Keratinocyte (primary cell): ENCODE results near the gene PLPP4. TPM values are rescaled to one million over a fixed set of nuclear protein-coding genes. Genes with fewer than 3 reads are reported as not detected.

Experiments used
- DNase-seq: peaks from one replicate; pipeline ENCODE4 v3.0.0-alpha.2; 2011; ENCODE audit warnings: low read depth, missing footprints, low spot score
- FAIRE-seq: peaks from 2 replicates; lab custom pipeline; 2011; peaks lifted over from hg19 to GRCh38; lab: Jason Lieb, UNC
- H2AFZ ChIP-seq: 2 replicates; pipeline ENCODE4 v1.6.0; 2012; ENCODE audit warnings: low read length, control low read depth, inconsistent platforms; ENCODE audit not compliant: control insufficient read depth
- H3K27ac ChIP-seq: 2 replicates; pipeline ENCODE4 v1.5.1; 2011; ENCODE audit warnings: low read length; ENCODE audit not compliant: control insufficient read depth, insufficient read depth
- H3K27me3 ChIP-seq: 3 replicates; pipeline ENCODE4 v1.6.0; 2011; ENCODE audit warnings: low read length; ENCODE audit not compliant: control insufficient read depth, insufficient read depth; ENCODE audit errors: extremely low read depth
- H3K36me3 ChIP-seq, 2 experiments: 2 replicates in 1 of 2; 3 replicates in 1 of 2; pipeline ENCODE4 v1.5.1; 2011; ENCODE audit warnings: low read length in 2 of 2, mild to moderate bottlenecking in 1 of 2; ENCODE audit not compliant: control insufficient read depth in 2 of 2, insufficient read depth in 2 of 2; ENCODE audit errors: extremely low read depth in 1 of 2
- H3K4me1 ChIP-seq: 3 replicates; pipeline ENCODE4 v1.5.1; 2011; ENCODE audit warnings: low read length; ENCODE audit not compliant: control insufficient read depth, insufficient read depth; ENCODE audit errors: extremely low read depth
- H3K4me2 ChIP-seq: 3 replicates; pipeline ENCODE4 v1.6.0; 2011; ENCODE audit warnings: low read depth, low read length; ENCODE audit not compliant: control insufficient read depth, insufficient read depth; ENCODE audit errors: extremely low read depth
- H3K4me3 ChIP-seq, 3 experiments: fragments of 200-600 bp in 1 of 3; sonication (generic) in 1 of 3; 2 replicates in 2 of 3; 3 replicates in 1 of 3; pipeline ENCODE4 v1.5.1; 2011 to 2016; ENCODE audit warnings: low read length in 3 of 3, mild to moderate bottlenecking in 3 of 3, control low read depth in 2 of 3, inconsistent platforms in 1 of 3, low read depth in 1 of 3, mixed read lengths in 1 of 3, mixed run types in 1 of 3, moderate library complexity in 1 of 3; ENCODE audit not compliant: control insufficient read depth in 2 of 3, insufficient read depth in 2 of 3; ENCODE audit errors: extremely low read depth in 1 of 3
- H3K79me2 ChIP-seq: 2 replicates; pipeline ENCODE4 v1.6.0; 2012; ENCODE audit warnings: low read length; ENCODE audit not compliant: control insufficient read depth, insufficient read depth
- H3K9ac ChIP-seq: 3 replicates; pipeline ENCODE4 v1.6.0; 2011; ENCODE audit warnings: low read length; ENCODE audit not compliant: control insufficient read depth, insufficient read depth; ENCODE audit errors: extremely low read depth
- H3K9me1 ChIP-seq: 3 replicates; pipeline ENCODE4 v1.6.0; 2011; ENCODE audit warnings: low read length; ENCODE audit not compliant: control insufficient read depth, insufficient read depth; ENCODE audit errors: extremely low read depth
- H3K9me3 ChIP-seq: 2 replicates; pipeline ENCODE4 v1.5.1; 2012; ENCODE audit warnings: low read depth, low read length; ENCODE audit not compliant: control insufficient read depth
- H4K20me1 ChIP-seq: 3 replicates; pipeline ENCODE4 v1.6.0; 2011; ENCODE audit warnings: low read length; ENCODE audit not compliant: control insufficient read depth, insufficient read depth; ENCODE audit errors: extremely low read depth
- CTCF ChIP-seq, 3 experiments: IDR thresholded peaks in 1 of 3; conservative IDR thresholded peaks in 1 of 3; optimal IDR thresholded peaks in 1 of 3; 2 replicates in 2 of 3; 3 replicates in 1 of 3; pipeline versions ENCODE3 to v1.5.1; 2011; ENCODE audit warnings: low read length in 3 of 3, mild to moderate bottlenecking in 3 of 3, moderate library complexity in 2 of 3, control low read depth in 1 of 3, inconsistent platforms in 1 of 3; ENCODE audit not compliant: insufficient read depth in 2 of 3; ENCODE audit errors: extremely low read depth in 1 of 3
- EZH2 ChIP-seq: IDR thresholded peaks from one replicate; pipeline ENCODE4 v1.6.1; 2012; ENCODE audit warnings: inconsistent platforms, mild to moderate bottlenecking, low read length, moderate library complexity
- dilution Hi-C: fragments of 300-500 bp; cut with MboI; formaldehyde crosslinking; loops from one replicate; pipeline ENCODE4 v1.7.0; 2020; ENCODE audit warnings: low sequenced_read_pairs; ENCODE audit not compliant: extremely low pct_ligation_motif_present
- polyA plus RNA-seq, 5 experiments: library from polyadenylated mRNA; depleted of rRNA in 3 of 5; stranded (reverse) in 3 of 5; stranded (forward) in 1 of 5; unstranded in 1 of 5; fragments of >200 nt; gene quantifications; 1 replicate in 1 of 5; 2 replicates in 3 of 5; 3 replicates in 1 of 5; pipeline versions ENCODE4 v1.2.1 to v1.2.3, GENCODE V29; 2011 to 2012; ENCODE audit warnings: missing spikeins in 2 of 5, low read depth in 1 of 5, low replicate concordance in 1 of 5

Gene PLPP4
- polyA plus RNA-seq, 1 donor (not counting 4 experiments of a cell fraction or from before 2014, with no cell fraction given): 0.76 TPM

DNA sequence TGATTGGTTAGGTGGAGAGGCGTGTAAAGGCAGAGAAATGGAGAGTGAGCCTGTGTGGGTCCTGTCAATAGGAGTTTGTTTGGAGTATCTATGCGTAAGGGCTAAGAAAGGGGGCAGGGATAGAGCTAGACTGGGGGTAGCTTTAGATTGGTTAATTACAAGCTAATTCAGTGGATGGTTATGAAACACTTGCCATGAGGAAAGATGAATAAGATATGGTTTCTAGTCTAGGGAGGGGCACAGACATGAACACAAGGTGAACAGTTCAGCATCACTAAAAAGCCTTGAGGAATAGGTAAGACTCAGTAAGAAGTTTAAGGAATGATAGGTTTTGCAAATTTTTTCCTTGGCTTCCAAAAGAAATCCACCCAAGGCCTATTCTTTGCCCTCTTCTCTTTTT, 50.6 kb downstream of the PLPP4 start:
- TF ChIP-seq EZH2 (no peak), CTCF (optimal IDR thresholded peaks at IDR 0.05 in 1 of 3, IDR thresholded peaks at IDR 0.05 in 1 of 3, conservative IDR thresholded peaks at IDR 0.05 in 1 of 3; ENCODE audit: extremely low read depth in 1 of 3, insufficient read depth in 2 of 3, low read length in 3 of 3) (no peak)
- Histone ChIP-seq H3K79me2 (no peaks in the 10 kb centered on the region), H3K4me1 (peaks cover 67% of the 10 kb centered on the region), H3K9me3 (no peaks in the 10 kb centered on the region), H4K20me1 (no peaks in the 10 kb centered on the region), H2AFZ (no peak overlapping the region), H3K27me3 (no peaks in the 10 kb centered on the region), H3K36me3 (no peaks in the 10 kb centered on the region), H3K27ac (peak overlapping the region; percentile 85), H3K9me1 (no peaks in the 10 kb centered on the region), H3K9ac (peak overlapping the region; percentile 50), H3K4me2 (peak overlapping the region; percentile 76), H3K4me3 (no peak overlapping the region)
- no peak for FAIRE-seq
- dilution Hi-C loops: no loop called here
- no peak for DNase-seq

GRCh38 chr10:120508393-120508792, 51.4 kb downstream of the PLPP4 start:
- Histone ChIP-seq H3K9ac (peak overlapping the region; percentile 50), H3K27ac (peak overlapping the region; percentile 85), H3K9me3 (no peaks in the 10 kb centered on the region), H2AFZ (peak overlapping the region; percentile 35), H4K20me1 (no peaks in the 10 kb centered on the region), H3K4me1 (peaks cover 67% of the 10 kb centered on the region), H3K9me1 (no peaks in the 10 kb centered on the region), H3K79me2 (no peaks in the 10 kb centered on the region), H3K36me3 (no peaks in the 10 kb centered on the region), H3K4me3 (peak overlapping the region in 1 of 3 experiments; percentile 30), H3K4me2 (peak overlapping the region; percentile 76), H3K27me3 (no peaks in the 10 kb centered on the region)
- TF ChIP-seq EZH2: no peak
- TF ChIP-seq CTCF (optimal IDR thresholded peaks at IDR 0.05 in 1 of 3, IDR thresholded peaks at IDR 0.05 in 1 of 3, conservative IDR thresholded peaks at IDR 0.05 in 1 of 3; ENCODE audit: extremely low read depth in 1 of 3, insufficient read depth in 2 of 3, low read length in 3 of 3): no peak
- dilution Hi-C loops: no loop called here
- peak; percentile 90 for DNase-seq
- FAIRE-seq: peak; percentile 99
